ENCODE results near the gene PTGFRN. TPM values are rescaled to one million over a fixed set of nuclear protein-coding genes. Genes with fewer than 3 reads are reported as not detected.
A peak's percentile ranks its signal among the peaks of the same experiment; 100 is the strongest.

The PTGFRN gene
- total RNA-seq, 4 donors from 2014 or later = 64.5 to 92.0 (median 83.9) TPM

- H3K27ac ChIP-seq = peak overlapping the region; percentile 69
- TF ChIP-seq POLR2A (IDR thresholded peaks at IDR 0.05) (no peak), POLR2AphosphoS5 (IDR thresholded peaks at IDR 0.05) (peak in 2 of 3 donors; percentile 50 to 80)
- WGBS = 68% methylated on average over 12 of the region's 12 CpGs
- DNase-seq (ENCODE audit: low spot score in 2 of 2) = peak; percentile 84 to 91
- no peak overlapping the region for H3K4me3 ChIP-seq
- peaks cover 30% of the 10 kb centered on the region for H3K4me1 ChIP-seq
- H3K27me3 ChIP-seq = no peaks in the 10 kb centered on the region
- no peaks in the 10 kb centered on the region for H3K9me3 ChIP-seq
- peaks cover 17% of the 10 kb centered on the region for H3K36me3 ChIP-seq
These were observed 81.0 kb downstream of the PTGFRN start for GRCh38 chr1:116990612-116991151.

- Histone ChIP-seq H3K9me3 (no peaks in the 10 kb centered on the region), H3K4me3 (no peak overlapping the region), H3K27me3 (no peaks in the 10 kb centered on the region), H3K27ac (peak overlapping the region; percentile 69), H3K4me1 (peaks cover 30% of the 10 kb centered on the region), H3K36me3 (peaks cover 12% of the 10 kb centered on the region)
- WGBS = 43% methylated on average over 2 of the region's 2 CpGs
- DNase-seq (ENCODE audit: low spot score in 2 of 2) = no peak
- TF ChIP-seq POLR2AphosphoS5 (IDR thresholded peaks at IDR 0.05) (no peak), POLR2A (IDR thresholded peaks at IDR 0.05) (no peak), CTCF (IDR thresholded peaks at IDR 0.05) (no peak), EP300 (IDR thresholded peaks at IDR 0.05) (no peak)
These were observed 81.6 kb downstream of the PTGFRN start for GRCh38 chr1:116991171-116991845.

GRCh38 chr1:116991918-116992317 lies 82.2 kb downstream of the PTGFRN start:
- Histone ChIP-seq H3K4me1 (peaks cover 30% of the 10 kb centered on the region), H3K27ac (no peak overlapping the region), H3K36me3 (peaks cover 7% of the 10 kb centered on the region), H3K9me3 (no peaks in the 10 kb centered on the region), H3K4me3 (no peak overlapping the region), H3K27me3 (no peaks in the 10 kb centered on the region)
- WGBS = 96% methylated on average over 1 of the region's 1 CpG
- no peak for DNase-seq (ENCODE audit: low spot score in 2 of 2)
- TF ChIP-seq POLR2A (IDR thresholded peaks at IDR 0.05) (no peak), CTCF (IDR thresholded peaks at IDR 0.05) (no peak), POLR2AphosphoS5 (IDR thresholded peaks at IDR 0.05) (no peak), EP300 (IDR thresholded peaks at IDR 0.05) (no peak)

- peaks cover 2% of the 10 kb centered on the region for H3K36me3 ChIP-seq
- 98% methylated on average over 7 of the region's 7 CpGs for WGBS
- TF ChIP-seq POLR2AphosphoS5 (IDR thresholded peaks at IDR 0.05) (no peak), POLR2A (IDR thresholded peaks at IDR 0.05) (no peak)
- H3K9me3 ChIP-seq = no peaks in the 10 kb centered on the region
- no peak for DNase-seq (ENCODE audit: low spot score in 2 of 2)
- H3K27ac ChIP-seq = no peak overlapping the region
- H3K4me1 ChIP-seq = peaks cover 28% of the 10 kb centered on the region
- no peaks in the 10 kb centered on the region for H3K27me3 ChIP-seq
- no peak overlapping the region for H3K4me3 ChIP-seq
These were observed 83.6 kb downstream of the PTGFRN start for GRCh38 chr1:116993286-116993685.

- no peak overlapping the region for H3K27ac ChIP-seq
- WGBS = 73% methylated on average over 2 of the region's 2 CpGs
- DNase-seq (ENCODE audit: low spot score in 2 of 2) = no peak
- no peak overlapping the region for H3K4me3 ChIP-seq
- no peaks in the 10 kb centered on the region for H3K27me3 ChIP-seq
- TF ChIP-seq EP300 (IDR thresholded peaks at IDR 0.05) = no peak
- no peak for TF ChIP-seq POLR2AphosphoS5 (IDR thresholded peaks at IDR 0.05)
- no peak for TF ChIP-seq CTCF (IDR thresholded peaks at IDR 0.05)
- no peak for TF ChIP-seq POLR2A (IDR thresholded peaks at IDR 0.05)
- H3K36me3 ChIP-seq = no peaks in the 10 kb centered on the region
- H3K4me1 ChIP-seq = peaks cover 17% of the 10 kb centered on the region
- no peaks in the 10 kb centered on the region for H3K9me3 ChIP-seq
These were observed 84.7 kb downstream of the PTGFRN start for GRCh38 chr1:116994411-116994810.

- Histone ChIP-seq H3K4me1 (no peaks in the 10 kb centered on the region), H3K27ac (no peak overlapping the region), H3K9me3 (no peaks in the 10 kb centered on the region), H3K27me3 (no peaks in the 10 kb centered on the region), H3K4me3 (no peak overlapping the region), H3K36me3 (no peaks in the 10 kb centered on the region)
- DNase-seq (ENCODE audit: low spot score in 2 of 2) = no peak
- WGBS = 90% methylated on average over 1 of the region's 1 CpG
- no peak for TF ChIP-seq POLR2A (IDR thresholded peaks at IDR 0.05)
- TF ChIP-seq POLR2AphosphoS5 (IDR thresholded peaks at IDR 0.05) = no peak
- no peak for TF ChIP-seq CTCF (IDR thresholded peaks at IDR 0.05)
- no peak for TF ChIP-seq EP300 (IDR thresholded peaks at IDR 0.05)
These were observed 87.3 kb downstream of the PTGFRN start for GRCh38 chr1:116997066-116997465.
